NOMO-1 treated with DMSO at 0.1 percent for 48 hours (cell line): ENCODE measurements around the gene GAGE13.
A peak's percentile ranks its signal among the peaks of the same experiment; 100 is the strongest.
"Not testable (repeated sequence)": the region's sequence is repeated elsewhere in the genome, so short reads cannot be mapped to it uniquely, and the experiment has no call there.

ENCODE experiments used
- DNase-seq: peaks from one replicate; lab custom pipeline; 2025; ENCODE audit not compliant: unreplicated experiment; lab: John Stamatoyannopoulos, UW

The GAGE13 gene

GRCh38 chrX:49331282-49331681 is at the start of gene GAGE13:
Gene GAGE13, plus strand, starts transcription at chrX:49331582. Its CDS starts 1,156 bp downstream, at chrX:49332738.
- DNase-seq = not testable (repeated sequence)

- no peak for DNase-seq
Observed at GRCh38 chrX:49282647-49283011, 48.8 kb upstream of the GAGE13 start.

- no peak for DNase-seq
Observed at GRCh38 chrX:49284212-49284611, 47.2 kb upstream of the GAGE13 start.

GRCh38 chrX:49286136-49286535 is 45.2 kb upstream of the GAGE13 start:
- no peak for DNase-seq

- DNase-seq = no peak
Observed at GRCh38 chrX:49286581-49286980, 44.8 kb upstream of the GAGE13 start.

GRCh38 chrX:49287665-49288064 is 43.7 kb upstream of the GAGE13 start:
- DNase-seq = no peak

- no peak for DNase-seq
Observed at GRCh38 chrX:49290215-49290614, 41.2 kb upstream of the GAGE13 start.

GRCh38 chrX:49291615-49292337 is 39.6 kb upstream of the GAGE13 start:
- DNase-seq = peak; percentile 45

GRCh38 chrX:49292400-49293362 is 38.7 kb upstream of the GAGE13 start:
- no peak for DNase-seq

- not testable (repeated sequence) for DNase-seq
Observed at GRCh38 chrX:49299293-49299692, 32.1 kb upstream of the GAGE13 start.

GRCh38 chrX:49300703-49301102 is 30.7 kb upstream of the GAGE13 start:
- DNase-seq = no peak

- no peak for DNase-seq
Observed at GRCh38 chrX:49303346-49303745, 28.0 kb upstream of the GAGE13 start, which contains the start of gene GAGE10. Gene GAGE10, plus strand, starts transcription at chrX:49303646. Its CDS starts 1,214 bp downstream, at chrX:49304860.

- not testable (repeated sequence) for DNase-seq
Observed at GRCh38 chrX:49307775-49308174, 23.6 kb upstream of the GAGE13 start.

GRCh38 chrX:49308604-49309269 is 22.6 kb upstream of the GAGE13 start:
- no peak for DNase-seq

GRCh38 chrX:49309401-49309981 is 21.9 kb upstream of the GAGE13 start:
- DNase-seq = no peak

GRCh38 chrX:49310371-49310770 is 21.0 kb upstream of the GAGE13 start:
- no peak for DNase-seq

GRCh38 chrX:49312176-49312575 is 19.2 kb upstream of the GAGE13 start:
- DNase-seq = peak; percentile 15

GRCh38 chrX:49316085-49316484 is 15.3 kb upstream of the GAGE13 start:
- DNase-seq = no peak

GRCh38 chrX:49321737-49322136 is 9.6 kb upstream of the GAGE13 start, which contains the start of gene GAGE12J:
Gene GAGE12J, plus strand, starts transcription at chrX:49322037. Its CDS starts 1,157 bp downstream, at chrX:49323194.
- DNase-seq = not testable (repeated sequence)

GRCh38 chrX:49322266-49322665 is 9.1 kb upstream of the GAGE13 start:
- not testable (repeated sequence) for DNase-seq

GRCh38 chrX:49323735-49324134 is 7.6 kb upstream of the GAGE13 start:
- not testable (repeated sequence) for DNase-seq
